Panc1 (cell line): ENCODE data around the gene ZDHHC1. TPM values are rescaled to one million over a fixed set of nuclear protein-coding genes. Genes with fewer than 3 reads are reported as not detected.

ENCODE experiments used
- ATAC-seq: fragments of 200-7000 bp; cut with Tn5 transposase; 2 replicates; pipeline ENCODE4 v1.9.1; 2020; ENCODE audit warnings: mild to moderate bottlenecking, moderate library complexity
- BruUV-seq: library from RNA; stranded (reverse); fragments of 400-500 nt; replicated peaks from 2 replicates; lab custom pipeline; 2021; lab: Mats Ljungman, UMichigan
- CTCF ChIA-PET: fragments of 300-600 bp; sonication (Branson Sonifier 250); formaldehyde crosslinking; loops from one replicate; lab custom pipeline; 2022; ENCODE audit warnings: antibody characterized with exemption; lab: Charles Lee
- POLR2A ChIA-PET: fragments of 300-600 bp; sonication (Branson Sonifier 250); formaldehyde crosslinking; loops from one replicate; lab custom pipeline; 2022; ENCODE audit warnings: antibody characterized with exemption; lab: Charles Lee
- DNase-seq: peaks from one replicate; pipeline ENCODE4 v3.0.0-alpha.2; 2010; ENCODE audit warnings: low read depth, low spot score
- H3K27ac ChIP-seq: 2 replicates; pipeline ENCODE4 v1.5.1; 2011; ENCODE audit warnings: mild to moderate bottlenecking, low read length, inconsistent platforms
- H3K27me3 ChIP-seq: fragments of 200-500 bp; sonication (Bioruptor generic); 2 replicates; pipeline ENCODE4 v1.6.0; 2014; ENCODE audit warnings: low read length, inconsistent platforms; ENCODE audit not compliant: control insufficient read depth, insufficient read depth
- H3K36me3 ChIP-seq: fragments of 200-500 bp; sonication (Bioruptor generic); 2 replicates; pipeline ENCODE4 v1.5.1; 2014; ENCODE audit warnings: inconsistent platforms, mild to moderate bottlenecking, low read length, moderate library complexity; ENCODE audit not compliant: control insufficient read depth, insufficient read depth
- H3K4me1 ChIP-seq: 2 replicates; pipeline ENCODE4 v1.5.1; 2011; ENCODE audit warnings: inconsistent platforms, mild to moderate bottlenecking, low read length, moderate library complexity; ENCODE audit not compliant: control insufficient read depth, insufficient read depth
- H3K4me3 ChIP-seq, 2 experiments: 2 replicates each; pipeline ENCODE4 v1.5.1; 2011 to 2012; ENCODE audit warnings: low read depth in 2 of 2, low read length in 2 of 2, mild to moderate bottlenecking in 2 of 2, inconsistent platforms in 1 of 2, moderate library complexity in 1 of 2
- H3K9me3 ChIP-seq: fragments of 200-500 bp; sonication (Bioruptor generic); 2 replicates; pipeline ENCODE4 v1.5.1; 2014; ENCODE audit warnings: low read depth, mild to moderate bottlenecking, inconsistent platforms, low read length, moderate library complexity; ENCODE audit not compliant: control insufficient read depth, insufficient read depth
- POLR2AphosphoS5 ChIP-seq: IDR thresholded peaks from 2 replicates; pipeline ENCODE4 v1.6.1; 2012; ENCODE audit warnings: mild to moderate bottlenecking, low read depth, low read length, moderate library complexity
- REST ChIP-seq, 2 experiments: IDR thresholded peaks; 2 replicates each; pipeline ENCODE4 v1.6.1; 2011 to 2012; ENCODE audit warnings: low read depth in 2 of 2, control low read depth in 1 of 2, low read length in 1 of 2, mild to moderate bottlenecking in 1 of 2, moderate library complexity in 1 of 2; ENCODE audit not compliant: insufficient read depth in 1 of 2
- SIN3A ChIP-seq: IDR thresholded peaks from 2 replicates; pipeline ENCODE4 v1.6.1; 2012; ENCODE audit warnings: low read depth, mild to moderate bottlenecking, low read length, moderate library complexity, borderline replicate concordance; ENCODE audit not compliant: insufficient read depth
- TCF7L2 ChIP-seq: IDR thresholded peaks from 2 replicates; pipeline ENCODE4 v1.6.1; 2011; ENCODE audit warnings: mild to moderate bottlenecking, low read depth, low read length, inconsistent platforms
- in situ Hi-C: cut with HindIII; loops from 2 replicates; pipeline ENCODE4 v1.10.0; 2016; ENCODE audit warnings: low sequenced_read_pairs, low pct_unique_long_range_greater_than_20kb
- intact Hi-C: fragments of 100-400 bp; cut with micrococcal nuclease; formaldehyde crosslinking; loops from one replicate; pipeline ENCODE4 v1.10.0; 2022; ENCODE audit not compliant: unreplicated experiment
- total RNA-seq: library from RNA; stranded (reverse); gene quantifications from one replicate; pipeline ENCODE4 v1.2.1, GENCODE V29; 2021; ENCODE audit not compliant: unreplicated experiment
- TF ChIP-seq, protein P1 (sequence below): fragments of 450-650 bp; IDR thresholded peaks from 2 replicates; pipeline ENCODE4 v1.5.1; 2017; ENCODE audit warnings: mild to moderate bottlenecking

Gene ZDHHC1
- total RNA-seq, 1 experiment from 2014 or later, result 7.8 TPM

DNA sequence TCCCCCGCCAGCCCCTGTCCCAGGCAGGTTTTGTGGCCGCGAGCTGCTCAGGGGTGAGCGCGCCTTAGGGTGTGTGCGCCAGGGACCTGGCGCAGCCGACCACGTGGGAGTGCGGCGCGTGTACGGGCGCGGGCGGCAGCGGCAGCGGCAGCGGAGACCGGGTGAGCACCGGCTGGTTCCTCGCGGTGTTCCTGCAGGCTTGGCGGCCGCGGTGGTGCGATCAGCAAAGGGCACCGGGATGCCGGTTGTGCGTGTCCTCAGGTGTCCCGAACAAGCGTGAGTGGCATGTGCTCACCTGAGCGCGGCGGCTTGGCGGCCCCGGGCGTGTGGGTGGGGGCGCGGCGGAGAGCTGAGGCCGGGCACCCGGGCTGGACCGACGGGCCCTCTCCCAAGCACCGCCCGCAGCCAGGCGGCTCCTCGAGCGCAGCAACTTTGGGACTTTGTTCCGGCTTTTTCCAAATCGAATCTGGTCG, 14.3 kb upstream of the ZDHHC1 start:
- intact Hi-C loops, result no loop called here
- Histone ChIP-seq H3K36me3 (no peaks in the 10 kb centered on the region), H3K27me3 (no peaks in the 10 kb centered on the region; the same call in 1 of the 2 replicates), H3K27ac (no peak overlapping the region), H3K4me3 (peak overlapping the region; percentile 32 to 37), H3K4me1 (peaks cover 2% of the 10 kb centered on the region; the same call in 1 of the 2 replicates), H3K9me3 (no peaks in the 10 kb centered on the region)
- no TSS peak for BruUV-seq
- CTCF ChIA-PET, result interaction anchor here (0.6 to 0.7 kb wide), 2 partner anchors 9 to 13 kb away, joined by 3 read pairs; no protein-coding TSS in a partner anchor
- peak; percentile 43 for ATAC-seq
- no peak for DNase-seq
- POLR2A ChIA-PET, result no interaction called here
- in situ Hi-C loops, result no loop called here
- TF ChIP-seq POLR2AphosphoS5 (no peak), SIN3A (no peak), REST (IDR thresholded peaks at IDR 0.05; ENCODE audit: insufficient read depth in 1 of 2, low read depth in 2 of 2, low read length in 1 of 2) (no peak), TCF7L2 (no peak)
- TF ChIP-seq, protein P1, sequence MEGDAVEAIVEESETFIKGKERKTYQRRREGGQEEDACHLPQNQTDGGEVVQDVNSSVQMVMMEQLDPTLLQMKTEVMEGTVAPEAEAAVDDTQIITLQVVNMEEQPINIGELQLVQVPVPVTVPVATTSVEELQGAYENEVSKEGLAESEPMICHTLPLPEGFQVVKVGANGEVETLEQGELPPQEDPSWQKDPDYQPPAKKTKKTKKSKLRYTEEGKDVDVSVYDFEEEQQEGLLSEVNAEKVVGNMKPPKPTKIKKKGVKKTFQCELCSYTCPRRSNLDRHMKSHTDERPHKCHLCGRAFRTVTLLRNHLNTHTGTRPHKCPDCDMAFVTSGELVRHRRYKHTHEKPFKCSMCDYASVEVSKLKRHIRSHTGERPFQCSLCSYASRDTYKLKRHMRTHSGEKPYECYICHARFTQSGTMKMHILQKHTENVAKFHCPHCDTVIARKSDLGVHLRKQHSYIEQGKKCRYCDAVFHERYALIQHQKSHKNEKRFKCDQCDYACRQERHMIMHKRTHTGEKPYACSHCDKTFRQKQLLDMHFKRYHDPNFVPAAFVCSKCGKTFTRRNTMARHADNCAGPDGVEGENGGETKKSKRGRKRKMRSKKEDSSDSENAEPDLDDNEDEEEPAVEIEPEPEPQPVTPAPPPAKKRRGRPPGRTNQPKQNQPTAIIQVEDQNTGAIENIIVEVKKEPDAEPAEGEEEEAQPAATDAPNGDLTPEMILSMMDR, result no peak

DNA sequence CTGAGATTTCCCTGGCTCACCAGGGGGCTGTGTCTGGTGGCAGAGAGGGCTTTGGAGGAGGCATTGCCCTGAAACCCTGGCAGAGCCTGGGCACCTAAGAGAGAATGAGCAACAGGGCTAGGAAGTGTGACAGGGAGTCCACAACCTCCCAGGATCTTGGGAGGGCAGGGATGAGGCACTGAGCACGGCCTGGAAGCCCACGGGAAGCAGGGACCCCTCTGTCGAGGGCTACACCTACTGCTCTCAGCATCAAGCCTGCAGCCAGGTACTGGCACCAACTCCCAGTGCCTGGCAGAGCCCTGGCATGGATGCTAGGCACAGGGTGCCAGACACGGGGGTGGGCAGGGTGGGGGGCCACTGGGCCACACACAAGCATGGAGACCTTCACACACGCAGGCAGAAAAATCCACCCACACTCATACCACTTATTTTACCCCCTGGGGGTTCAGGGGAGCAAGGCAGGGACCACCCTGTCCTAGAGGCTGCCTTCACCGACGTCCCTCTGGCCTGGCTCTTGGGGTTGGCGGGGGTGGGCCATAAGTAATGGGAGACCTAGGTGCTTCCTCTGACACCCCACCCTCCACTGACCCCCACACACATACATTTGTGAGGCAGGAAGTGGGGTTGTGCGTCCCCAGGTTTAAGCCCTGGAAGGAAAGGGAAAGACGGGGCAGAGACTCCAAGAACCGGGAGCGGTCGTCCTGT, 13.7 kb upstream of the ZDHHC1 start:
- intact Hi-C loops (loop anchor here (2.0 kb wide), 1 partner anchor 35 kb away; no protein-coding TSS in a partner anchor), in situ Hi-C loops (no loop called here)
- Histone ChIP-seq H3K4me1 (peaks cover 2% of the 10 kb centered on the region; the same call in 1 of the 2 replicates), H3K27ac (no peak overlapping the region), H3K4me3 (peak overlapping the region; percentile 32 to 37), H3K36me3 (no peaks in the 10 kb centered on the region), H3K27me3 (no peaks in the 10 kb centered on the region; the same call in 1 of the 2 replicates), H3K9me3 (no peaks in the 10 kb centered on the region)
- ATAC-seq (no peak), DNase-seq (no peak)
- ChIA-PET CTCF (no interaction called here), POLR2A (no interaction called here)
- TF ChIP-seq SIN3A, result no peak
- no TSS peak for BruUV-seq
